ENCODE measurements around the gene NHLRC2. TPM values are rescaled to one million over a fixed set of nuclear protein-coding genes. Genes with fewer than 3 reads are reported as not detected.

Gene NHLRC2
- total RNA-seq, 4 donors from 2014 or later = 18.3 to 140 (median 45.8) TPM

DNA sequence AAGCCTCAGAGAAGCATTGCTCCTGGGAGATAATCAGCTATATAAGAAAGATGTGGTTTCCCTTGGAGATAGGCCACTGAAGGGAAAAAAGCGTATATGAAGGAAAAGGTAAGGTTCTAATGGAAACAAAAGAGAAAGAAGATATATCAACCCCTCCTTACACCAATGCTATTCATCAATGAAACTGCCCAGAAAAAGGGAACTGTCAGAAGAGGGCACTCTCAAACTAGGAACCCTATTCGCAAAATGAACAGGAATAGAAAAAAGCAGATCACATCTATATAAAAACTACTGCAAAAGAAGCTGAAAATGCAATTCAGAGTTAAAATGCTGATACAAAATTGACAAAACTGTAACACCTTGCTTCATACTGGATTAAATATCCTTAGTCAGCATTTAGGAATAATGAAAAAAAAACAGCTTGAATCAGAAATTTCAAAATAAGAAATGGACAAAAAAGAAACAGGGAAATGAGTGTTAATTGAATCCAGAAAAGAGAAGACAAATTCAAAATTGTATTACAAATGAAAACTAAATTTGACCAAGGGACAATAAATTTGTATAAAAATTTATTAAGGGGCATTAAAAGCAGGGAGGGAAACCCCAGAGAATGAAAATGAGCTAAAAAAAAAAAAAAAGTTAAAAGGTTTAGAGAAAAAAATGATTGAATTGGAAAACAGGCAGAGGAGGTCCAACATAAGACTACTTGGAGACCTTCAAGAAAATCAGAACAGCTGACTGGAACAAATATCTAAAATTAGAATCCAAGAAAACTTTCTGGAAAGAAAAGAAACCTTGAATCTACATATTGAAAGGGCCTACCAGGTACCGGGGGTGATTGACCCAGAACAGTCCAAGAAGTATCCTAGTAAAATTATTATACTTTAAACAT is 17.9 kb downstream of the NHLRC2 start:
- H3K27ac ChIP-seq = no peak overlapping the region
- intact Hi-C loops (cut with DNase I; ENCODE audit: low total_unique reads) (no loop called here), in situ Hi-C loops (cut with MboI; ENCODE audit: low pct_ligation_motif_present in 1 of 4, low pct_unique_long_range_greater_than_20kb in 1 of 4, low sequenced_read_pairs in 3 of 4) (no loop called here)
- TF ChIP-seq POLR2A (IDR thresholded peaks at IDR 0.05) = no peak
- TF ChIP-seq POLR2AphosphoS5 (IDR thresholded peaks at IDR 0.05) = no peak
- TF ChIP-seq, protein P1, sequence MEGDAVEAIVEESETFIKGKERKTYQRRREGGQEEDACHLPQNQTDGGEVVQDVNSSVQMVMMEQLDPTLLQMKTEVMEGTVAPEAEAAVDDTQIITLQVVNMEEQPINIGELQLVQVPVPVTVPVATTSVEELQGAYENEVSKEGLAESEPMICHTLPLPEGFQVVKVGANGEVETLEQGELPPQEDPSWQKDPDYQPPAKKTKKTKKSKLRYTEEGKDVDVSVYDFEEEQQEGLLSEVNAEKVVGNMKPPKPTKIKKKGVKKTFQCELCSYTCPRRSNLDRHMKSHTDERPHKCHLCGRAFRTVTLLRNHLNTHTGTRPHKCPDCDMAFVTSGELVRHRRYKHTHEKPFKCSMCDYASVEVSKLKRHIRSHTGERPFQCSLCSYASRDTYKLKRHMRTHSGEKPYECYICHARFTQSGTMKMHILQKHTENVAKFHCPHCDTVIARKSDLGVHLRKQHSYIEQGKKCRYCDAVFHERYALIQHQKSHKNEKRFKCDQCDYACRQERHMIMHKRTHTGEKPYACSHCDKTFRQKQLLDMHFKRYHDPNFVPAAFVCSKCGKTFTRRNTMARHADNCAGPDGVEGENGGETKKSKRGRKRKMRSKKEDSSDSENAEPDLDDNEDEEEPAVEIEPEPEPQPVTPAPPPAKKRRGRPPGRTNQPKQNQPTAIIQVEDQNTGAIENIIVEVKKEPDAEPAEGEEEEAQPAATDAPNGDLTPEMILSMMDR (IDR thresholded peaks at IDR 0.05) = no peak
- H3K9me3 ChIP-seq = peaks cover 0 to 8% of the 10 kb centered on the region in 2 donors
- no peaks in the 10 kb centered on the region for H3K27me3 ChIP-seq
- no peaks in the 10 kb centered on the region for H3K4me1 ChIP-seq
- 88 to 94% methylated on average over 3 of the region's 3 CpGs for WGBS, 2 donors (ENCODE audit: low coverage in 1 of 2)
- DNase-seq = no peak
- no peak overlapping the region for H3K4me3 ChIP-seq
- H3K36me3 ChIP-seq = peaks cover 0 to 8% (median 0%) of the 10 kb centered on the region in 4 donors

DNA sequence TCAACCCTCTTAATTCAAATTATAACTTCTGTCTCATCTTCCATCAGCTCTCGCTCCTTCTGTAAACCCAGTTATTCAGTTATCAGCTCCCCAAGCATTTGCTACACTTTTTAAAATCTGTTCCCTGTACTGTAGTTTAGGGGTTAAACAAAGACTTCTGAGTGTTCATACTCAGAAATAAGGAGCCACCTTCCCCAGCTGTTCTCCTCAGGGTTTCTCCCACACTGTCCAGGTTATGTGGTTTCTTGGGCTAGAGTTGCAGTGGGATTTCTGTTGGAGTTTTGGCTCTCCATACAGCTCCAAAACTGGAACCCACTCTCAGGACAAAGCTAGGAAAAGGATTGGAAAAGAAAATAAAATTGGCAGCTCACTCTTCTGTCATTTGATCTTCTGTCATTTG is 20.8 kb downstream of the NHLRC2 start:
- Histone ChIP-seq H3K9me3 (peaks cover 0 to 8% of the 10 kb centered on the region in 2 donors), H3K4me3 (no peak overlapping the region), H3K27me3 (no peaks in the 10 kb centered on the region), H3K36me3 (peaks cover 0 to 16% (median 0%) of the 10 kb centered on the region in 4 donors), H3K27ac (no peak overlapping the region), H3K4me1 (no peaks in the 10 kb centered on the region)
- TF ChIP-seq, protein P1 (IDR thresholded peaks at IDR 0.05) = no peak
- TF ChIP-seq POLR2A (IDR thresholded peaks at IDR 0.05) = no peak
- no peak for TF ChIP-seq EP300 (IDR thresholded peaks at IDR 0.05; ENCODE audit: low read depth)
- no peak for TF ChIP-seq POLR2AphosphoS5 (IDR thresholded peaks at IDR 0.05)
- 100% methylated on average over 1 of the region's 1 CpG; no CpG with 5 or more reads in 1 of the 2 donors for WGBS, 2 donors (ENCODE audit: low coverage in 1 of 2)
- in situ Hi-C loops (cut with MboI; ENCODE audit: low pct_ligation_motif_present in 1 of 4, low pct_unique_long_range_greater_than_20kb in 1 of 4, low sequenced_read_pairs in 3 of 4) = no loop called here
- intact Hi-C loops (cut with DNase I; ENCODE audit: low total_unique reads) = no loop called here
- no peak for DNase-seq

DNA sequence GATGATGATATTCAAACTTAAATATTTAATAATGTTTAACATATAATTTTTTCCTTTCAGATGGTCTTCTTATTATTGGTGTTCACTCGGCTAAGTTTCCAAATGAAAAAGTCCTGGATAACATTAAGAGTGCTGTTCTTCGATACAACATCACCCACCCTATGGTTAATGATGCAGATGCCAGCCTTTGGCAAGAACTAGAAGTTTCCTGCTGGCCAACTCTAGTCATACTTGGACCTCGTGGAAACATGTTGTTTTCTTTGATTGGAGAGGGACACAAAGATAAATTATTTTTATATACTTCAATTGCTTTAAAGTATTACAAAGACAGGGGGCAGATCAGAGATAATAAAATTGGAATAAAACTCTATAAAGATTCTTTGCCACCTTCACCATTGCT is 22.0 kb downstream of the NHLRC2 start:
- intact Hi-C loops (cut with DNase I; ENCODE audit: low total_unique reads) (no loop called here), in situ Hi-C loops (cut with MboI; ENCODE audit: low pct_ligation_motif_present in 1 of 4, low pct_unique_long_range_greater_than_20kb in 1 of 4, low sequenced_read_pairs in 3 of 4) (no loop called here)
- Histone ChIP-seq H3K9me3 (peaks cover 0 to 8% of the 10 kb centered on the region in 2 donors), H3K36me3 (peaks cover 0 to 19% (median 0%) of the 10 kb centered on the region in 4 donors), H3K4me1 (no peaks in the 10 kb centered on the region), H3K27me3 (no peaks in the 10 kb centered on the region), H3K4me3 (no peak overlapping the region), H3K27ac (no peak overlapping the region)
- no peak for DNase-seq
- no peak for TF ChIP-seq EP300 (IDR thresholded peaks at IDR 0.05; ENCODE audit: low read depth)
- TF ChIP-seq POLR2A (IDR thresholded peaks at IDR 0.05) = no peak
- TF ChIP-seq, protein P1 (IDR thresholded peaks at IDR 0.05) = no peak
- no peak for TF ChIP-seq POLR2AphosphoS5 (IDR thresholded peaks at IDR 0.05)
- WGBS, 2 donors (ENCODE audit: low coverage in 1 of 2) = 82 to 83% methylated on average over 3 of the region's 3 CpGs

DNA sequence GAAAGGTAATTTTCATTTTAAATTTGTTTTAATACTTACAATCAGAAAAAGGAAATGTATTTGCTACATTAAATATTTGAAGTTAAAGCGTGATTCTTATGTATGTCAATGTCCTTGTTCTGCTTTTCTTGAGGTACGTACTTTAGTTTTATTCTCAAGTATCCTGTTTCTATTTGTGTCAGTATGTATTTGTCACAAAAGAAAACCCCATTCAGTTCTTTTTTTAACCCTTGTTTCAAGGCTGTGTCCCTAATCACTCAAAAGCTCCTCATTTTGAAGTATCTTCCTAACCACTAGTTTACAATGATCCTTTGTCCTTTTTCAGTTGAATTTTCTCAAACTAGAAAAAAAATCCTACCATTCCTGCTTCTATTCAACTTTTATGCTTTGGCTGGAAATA is 25.2 kb downstream of the NHLRC2 start:
- TF ChIP-seq POLR2AphosphoS5 (IDR thresholded peaks at IDR 0.05) (no peak), POLR2A (IDR thresholded peaks at IDR 0.05) (no peak), EP300 (IDR thresholded peaks at IDR 0.05; ENCODE audit: low read depth) (no peak)
- TF ChIP-seq, protein P1 (IDR thresholded peaks at IDR 0.05) = no peak
- peaks cover 0 to 32% (median 1%) of the 10 kb centered on the region in 4 donors for H3K36me3 ChIP-seq
- no peaks in the 10 kb centered on the region for H3K27me3 ChIP-seq
- intact Hi-C loops (cut with DNase I; ENCODE audit: low total_unique reads) (no loop called here), in situ Hi-C loops (cut with MboI; ENCODE audit: low pct_ligation_motif_present in 1 of 4, low pct_unique_long_range_greater_than_20kb in 1 of 4, low sequenced_read_pairs in 3 of 4) (no loop called here)
- H3K4me1 ChIP-seq = no peaks in the 10 kb centered on the region
- no peak overlapping the region for H3K27ac ChIP-seq
- DNase-seq = no peak
- WGBS, 2 donors (ENCODE audit: low coverage in 1 of 2) = 70 to 79% methylated on average over 2 of the region's 2 CpGs
- no peaks in the 10 kb centered on the region for H3K9me3 ChIP-seq
- H3K4me3 ChIP-seq = no peak overlapping the region

All from transverse colon (tissue), 4 donors.